T-helper 2 cell treated with Interferon-gamma antibody and Interleukin-4, amounts not matched to agents 100 ng/mL and 5 ng/mL, for 36 hours (primary cell): ENCODE data around the gene COQ4. TPM values are rescaled to one million over a fixed set of nuclear protein-coding genes. Genes with fewer than 3 reads are reported as not detected.
"Not testable (repeated sequence)": the region's sequence is repeated elsewhere in the genome, so short reads cannot be mapped to it uniquely, and the experiment has no call there.

Experiments
- intact Hi-C: fragments of 100-400 bp; cut with micrococcal nuclease; formaldehyde crosslinking; loops from one replicate; pipeline ENCODE4 v1.15.1; 2023
- total RNA-seq: library from RNA; stranded (reverse); gene quantifications from 2 replicates; pipeline ENCODE4 v1.2.3, GENCODE V29; 2022

Gene COQ4
- total RNA-seq, 1 donor from 2014 or later, result 40.7 TPM

DNA sequence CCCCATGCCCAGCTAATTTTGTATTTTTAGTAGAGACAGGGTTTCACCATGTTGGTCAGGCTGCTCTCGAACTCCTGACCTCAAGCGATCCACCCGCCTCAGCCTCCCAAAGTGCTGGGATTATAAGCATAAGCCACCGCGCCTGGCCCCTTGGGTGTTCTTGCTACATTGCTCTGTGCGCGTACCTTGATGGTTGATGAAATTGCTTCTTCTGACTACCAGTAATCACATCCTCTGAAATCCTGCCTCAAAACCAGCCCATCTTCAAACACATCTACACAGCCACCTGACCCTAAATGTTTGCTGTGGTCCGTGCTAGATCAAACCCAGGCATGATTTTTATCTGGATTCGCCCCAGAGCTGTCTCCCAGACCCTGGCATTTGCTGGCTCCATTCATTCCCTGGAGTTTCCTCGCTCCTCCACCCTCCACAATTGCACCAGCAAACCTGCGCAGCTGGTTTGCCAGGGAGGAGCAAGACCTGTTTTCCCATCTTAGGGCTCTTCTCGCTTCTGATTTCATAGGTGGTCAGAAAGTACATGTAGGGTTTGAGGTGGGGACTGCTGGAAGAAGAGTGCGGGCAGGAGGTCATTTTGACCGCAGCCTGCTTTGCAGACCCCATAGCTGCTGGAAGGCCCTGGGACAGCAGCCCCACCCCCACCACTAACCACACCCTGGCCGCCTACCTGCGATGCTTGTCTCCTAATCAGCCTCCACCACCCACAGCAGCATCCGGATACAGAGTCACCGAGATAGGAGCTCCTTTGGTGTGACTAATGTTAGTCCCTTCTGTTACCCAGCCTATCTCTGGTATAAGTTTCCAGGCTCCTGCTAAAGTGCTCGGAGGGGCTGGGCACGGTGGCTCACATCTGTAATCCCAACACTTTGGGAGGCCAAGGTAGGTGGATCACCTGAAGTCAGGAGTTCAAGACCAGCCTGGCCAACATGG lies 23.8 kb upstream of the COQ4 start:
- intact Hi-C loops, result no loop called here

- intact Hi-C loops, result no loop called here
These were observed 18.3 kb upstream of the COQ4 start for GRCh38 chr9:128304136-128304970.

- intact Hi-C loops, result no loop called here
These were observed 17.7 kb upstream of the COQ4 start for GRCh38 chr9:128304971-128305288.

DNA sequence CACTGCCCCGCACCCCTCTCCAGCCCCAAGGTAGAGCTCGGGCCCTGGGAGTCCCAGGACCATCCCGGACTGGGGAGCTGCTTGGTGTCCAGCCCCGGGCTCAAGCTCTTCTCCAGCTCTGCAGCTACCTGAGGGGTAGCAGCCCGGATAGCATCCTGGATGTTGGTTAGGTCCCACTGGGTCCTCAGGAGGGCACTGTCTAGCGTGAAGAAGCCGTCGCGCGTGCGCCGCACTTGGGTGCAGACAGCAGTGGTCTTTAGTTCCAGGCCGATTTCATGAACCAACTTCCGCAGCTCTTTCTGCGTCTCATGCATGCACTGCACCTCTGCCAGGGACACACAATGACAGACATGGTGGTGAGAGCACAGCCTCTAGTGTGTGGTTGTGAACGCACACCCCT lies 13.1 kb upstream of the COQ4 start:
- intact Hi-C loops, result no loop called here

GRCh38 chr9:128310461-128310860 lies 12.2 kb upstream of the COQ4 start:
- intact Hi-C loops, result no loop called here

GRCh38 chr9:128314697-128315096 lies 7.9 kb upstream of the COQ4 start:
- intact Hi-C loops, result no loop called here

- intact Hi-C loops, result no loop called here
These were observed 6.2 kb upstream of the COQ4 start for GRCh38 chr9:128316421-128316820.

DNA sequence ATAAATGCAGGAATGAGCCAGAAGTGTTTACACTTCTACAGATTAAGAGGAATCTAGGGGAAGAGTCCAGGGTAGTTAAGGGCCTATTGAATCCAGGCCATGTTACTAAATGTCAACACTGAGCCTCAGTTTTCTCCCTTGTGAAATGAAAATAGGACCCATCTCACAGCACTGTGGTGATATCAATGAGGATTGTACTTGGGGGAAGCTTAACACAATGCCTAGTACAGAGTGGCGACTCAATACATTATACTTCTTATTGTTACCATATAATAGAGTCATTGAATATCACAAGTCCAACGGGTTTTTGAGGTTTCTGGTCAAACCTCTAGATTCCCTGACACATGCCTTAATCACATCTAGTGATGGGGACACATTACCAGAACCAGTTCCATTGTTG lies 5.0 kb upstream of the COQ4 start:
- intact Hi-C loops, result no loop called here

DNA sequence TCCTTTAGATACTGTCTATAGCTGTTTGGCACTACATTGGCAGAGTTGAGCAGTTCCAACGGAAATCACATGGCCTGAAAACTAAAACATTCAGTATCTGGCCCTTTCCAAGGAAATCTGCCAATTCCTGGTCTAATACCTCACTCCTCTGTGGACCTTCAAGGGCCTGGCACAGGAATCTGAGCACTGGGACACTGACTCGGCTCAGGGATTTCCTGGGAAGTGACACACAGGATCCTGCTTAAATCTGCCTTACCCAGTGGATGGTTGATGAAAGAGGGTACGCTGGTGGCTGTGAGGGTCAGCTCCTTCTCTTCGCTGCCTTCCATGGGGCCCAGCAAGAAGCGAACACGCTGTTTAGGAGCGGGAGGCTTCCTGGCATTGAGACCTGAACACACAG lies 1.3 kb upstream of the COQ4 start:
- intact Hi-C loops, result loop anchor here (5.0 kb wide), 1 partner anchor 466 kb away; the partner anchor contains the start of gene TBC1D13

DNA sequence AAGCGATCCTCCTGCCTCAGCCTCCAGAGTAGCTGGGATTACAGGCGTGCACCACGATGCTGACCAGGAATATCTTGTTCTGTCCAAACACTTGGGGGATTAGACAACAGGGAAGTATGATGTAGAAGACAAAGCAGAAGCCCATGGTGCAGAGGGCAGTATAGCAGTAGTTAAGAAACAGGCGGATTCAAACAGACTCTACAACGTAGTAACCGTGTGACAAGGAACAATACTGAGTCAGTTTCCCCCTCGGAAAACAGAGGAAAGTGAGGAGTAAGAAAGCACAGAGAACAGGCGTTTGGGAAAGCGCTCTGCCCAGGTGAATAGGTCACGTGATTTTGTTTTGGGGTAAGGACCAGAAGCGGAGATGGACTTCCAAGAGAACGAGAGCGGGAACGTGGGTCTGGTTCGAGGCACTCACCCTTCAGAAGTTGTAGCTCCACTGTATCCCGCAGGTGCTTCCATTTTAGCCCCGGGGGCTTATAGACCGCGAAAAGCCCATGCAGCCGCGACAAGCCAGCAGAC lies 698 bp upstream of the COQ4 start:
- intact Hi-C loops, result loop anchor here (1.0 to 5.0 kb wide), 9 partner anchors 18 to 789 kb away; partner anchors contain the start of genes BBLN, CRAT, GOLGA2 and ODF2

- intact Hi-C loops, result loop anchor here (2.0 to 5.0 kb wide), 3 partner anchors 40 to 788 kb away; partner anchors contain the start of genes CRAT, PTPA and TBC1D13
These were observed 632 bp downstream of the COQ4 start for GRCh38 chr9:128323212-128323730.

DNA sequence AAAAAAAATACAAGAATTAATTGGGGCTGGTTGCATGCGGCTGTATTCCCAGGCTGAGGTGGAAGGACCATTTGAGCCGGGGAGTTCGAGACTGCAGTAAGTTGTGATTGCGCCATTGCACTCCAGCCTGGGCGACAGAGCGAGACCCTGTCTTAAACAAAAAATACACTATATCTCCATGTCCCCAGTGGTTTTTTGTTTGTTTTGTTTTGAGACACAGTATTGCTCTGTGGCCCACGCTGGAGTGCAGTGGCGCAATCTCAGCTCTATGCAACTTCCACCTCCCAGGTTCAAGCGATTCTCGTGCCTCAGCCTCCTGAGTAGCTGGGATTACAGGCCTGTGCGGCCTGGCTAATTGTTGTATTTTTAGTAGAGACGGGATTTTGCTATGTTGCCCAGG lies 1.2 kb downstream of the COQ4 start:
- intact Hi-C loops, result loop anchor here (2.0 to 5.0 kb wide), 3 partner anchors 39 to 787 kb away; partner anchors contain the start of genes CRAT, PTPA and TBC1D13

- intact Hi-C loops, result loop anchor here (5.0 kb wide), 1 partner anchor 463 kb away; the partner anchor contains the start of gene TBC1D13
These were observed 1.8 kb downstream of the COQ4 start for GRCh38 chr9:128324401-128324800.

- intact Hi-C loops, result no loop called here
These were observed 3.0 kb downstream of the COQ4 start for GRCh38 chr9:128325629-128326028.

- intact Hi-C loops, result no loop called here
These were observed 10.8 kb downstream of the COQ4 start for GRCh38 chr9:128333451-128333869.

GRCh38 chr9:128335161-128335560 lies 12.5 kb downstream of the COQ4 start:
- intact Hi-C loops, result no loop called here

GRCh38 chr9:128335914-128336313 lies 13.3 kb downstream of the COQ4 start:
- intact Hi-C loops, result no loop called here

GRCh38 chr9:128337936-128338335 lies 15.3 kb downstream of the COQ4 start:
- intact Hi-C loops, result no loop called here

- intact Hi-C loops, result not testable (repeated sequence)
These were observed 16.4 kb downstream of the COQ4 start for GRCh38 chr9:128338852-128339614.
